Thyroid gland (tissue), 4 donors: ENCODE data around the gene EID2B.

Experiments
- POLR2A ChIP-seq, 2 donors: fragments of 450-650 bp; IDR thresholded peaks; one replicate each; pipeline ENCODE4 v1.6.1; 2017; ENCODE audit warnings: antibody characterized with exemption in 2 of 2, mild to moderate bottlenecking in 2 of 2, moderate library complexity in 1 of 2
- TF ChIP-seq, protein P1 (sequence below), 6 experiments: fragments of 200-600 bp in 3 of 6; fragments of 450-650 bp in 3 of 6; sonication (generic) in 3 of 6; IDR thresholded peaks; one replicate each; pipeline ENCODE4 v1.5.1; 2016 to 2019; ENCODE audit warnings: antibody characterized with exemption in 6 of 6, mild to moderate bottlenecking in 2 of 6, inconsistent platforms in 1 of 6, moderate library complexity in 1 of 6

DNA sequence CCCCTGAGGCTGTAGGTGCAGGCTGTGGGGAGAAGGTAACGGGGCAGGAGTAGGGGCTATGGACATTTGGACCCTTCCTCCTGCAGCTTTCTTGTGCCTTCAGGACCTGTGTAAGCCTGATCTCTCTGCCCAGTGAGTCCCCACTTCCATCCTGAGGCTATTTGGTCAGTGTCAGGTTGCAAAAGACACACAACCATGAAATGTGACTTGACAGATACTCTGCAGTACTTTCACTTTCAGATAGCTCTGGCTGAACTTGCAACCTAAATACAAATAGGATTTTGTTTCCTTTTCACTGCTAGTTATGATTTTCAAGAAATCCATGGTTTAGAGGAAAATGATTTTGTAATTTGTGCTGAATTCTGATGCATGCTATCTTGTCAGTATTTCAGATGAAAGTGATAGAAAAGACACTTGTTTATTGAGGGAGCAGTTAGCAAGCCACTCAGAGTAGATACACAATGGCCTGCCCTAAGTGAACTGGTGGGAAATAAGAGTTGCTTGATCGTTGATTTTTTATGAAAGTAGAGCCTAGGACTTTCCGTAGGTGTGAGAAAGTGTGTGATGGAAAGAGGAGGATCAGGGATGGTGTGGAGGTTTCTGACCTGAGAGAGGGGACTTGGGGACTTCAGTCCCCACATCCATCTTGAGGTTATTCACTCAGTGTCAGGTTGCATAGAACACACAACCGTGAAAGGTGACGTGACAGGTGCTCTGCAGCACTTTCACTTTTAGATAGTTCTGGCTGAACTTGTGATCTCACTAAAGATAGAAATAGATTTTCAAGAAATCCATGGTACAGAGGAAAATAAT is 25.4 kb upstream of the EID2B start:
- no peak for TF ChIP-seq POLR2A (IDR thresholded peaks at IDR 0.05)
- TF ChIP-seq, protein P1, sequence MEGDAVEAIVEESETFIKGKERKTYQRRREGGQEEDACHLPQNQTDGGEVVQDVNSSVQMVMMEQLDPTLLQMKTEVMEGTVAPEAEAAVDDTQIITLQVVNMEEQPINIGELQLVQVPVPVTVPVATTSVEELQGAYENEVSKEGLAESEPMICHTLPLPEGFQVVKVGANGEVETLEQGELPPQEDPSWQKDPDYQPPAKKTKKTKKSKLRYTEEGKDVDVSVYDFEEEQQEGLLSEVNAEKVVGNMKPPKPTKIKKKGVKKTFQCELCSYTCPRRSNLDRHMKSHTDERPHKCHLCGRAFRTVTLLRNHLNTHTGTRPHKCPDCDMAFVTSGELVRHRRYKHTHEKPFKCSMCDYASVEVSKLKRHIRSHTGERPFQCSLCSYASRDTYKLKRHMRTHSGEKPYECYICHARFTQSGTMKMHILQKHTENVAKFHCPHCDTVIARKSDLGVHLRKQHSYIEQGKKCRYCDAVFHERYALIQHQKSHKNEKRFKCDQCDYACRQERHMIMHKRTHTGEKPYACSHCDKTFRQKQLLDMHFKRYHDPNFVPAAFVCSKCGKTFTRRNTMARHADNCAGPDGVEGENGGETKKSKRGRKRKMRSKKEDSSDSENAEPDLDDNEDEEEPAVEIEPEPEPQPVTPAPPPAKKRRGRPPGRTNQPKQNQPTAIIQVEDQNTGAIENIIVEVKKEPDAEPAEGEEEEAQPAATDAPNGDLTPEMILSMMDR (IDR thresholded peaks at IDR 0.05) = no peak
